ENCODE results near the gene GSTA3.
"Not testable (repeated sequence)": the region's sequence is repeated elsewhere in the genome, so short reads cannot be mapped to it uniquely, and the experiment has no call there.

GSTA3 gene

DNA sequence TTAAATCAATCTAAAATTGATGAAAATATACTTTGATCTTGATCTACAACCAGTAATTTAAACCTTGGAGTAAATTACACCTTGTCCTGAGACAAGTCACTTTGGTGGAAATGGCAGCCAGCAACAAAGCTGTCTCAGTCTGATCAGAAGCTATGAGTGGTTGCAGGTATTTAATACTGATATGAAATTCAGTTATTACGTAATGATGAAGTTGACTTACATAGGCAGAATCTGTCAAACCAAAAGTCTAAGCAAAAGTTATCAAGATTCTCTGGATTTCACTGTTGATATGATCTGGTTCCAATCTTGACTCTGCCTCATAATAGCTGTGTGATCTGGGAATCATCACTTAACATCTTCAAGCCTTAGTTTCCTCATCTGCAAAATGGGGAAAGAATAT is 41.3 kb downstream of the GSTA3 start:
- no peak overlapping the region for H3K4me3 ChIP-seq (ENCODE audit: low read depth, low read length)

GRCh38 chr6:52861151-52861550 is 48.3 kb downstream of the GSTA3 start:
- not testable (repeated sequence) for H3K4me3 ChIP-seq (ENCODE audit: low read depth, low read length)

GRCh38 chr6:52858416-52858815 is 51.1 kb downstream of the GSTA3 start:
- no peak overlapping the region for H3K4me3 ChIP-seq (ENCODE audit: low read depth, low read length)

- not testable (repeated sequence) for H3K4me3 ChIP-seq (ENCODE audit: low read depth, low read length)
Measured at GRCh38 chr6:52856137-52856536, 53.4 kb downstream of the GSTA3 start.

DNA sequence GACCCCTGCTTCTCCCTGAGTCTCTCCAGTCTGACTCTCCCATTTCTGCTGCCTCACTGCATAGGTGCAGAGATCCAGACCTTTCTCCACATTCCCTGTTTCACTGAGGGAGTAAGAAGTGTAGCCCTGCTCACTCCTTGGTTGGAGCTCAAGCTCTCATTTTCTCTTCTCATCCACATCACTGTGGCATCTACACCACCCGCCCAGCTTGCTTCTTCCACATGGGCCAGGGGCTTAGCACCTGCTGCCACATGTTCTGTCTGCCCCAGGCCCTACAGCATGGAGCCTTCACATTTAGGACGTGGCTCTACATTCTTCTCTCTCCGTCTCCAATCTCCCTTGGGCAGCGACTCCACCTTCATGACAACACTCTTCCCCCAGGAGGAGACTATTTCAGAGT is 60.4 kb downstream of the GSTA3 start:
- no peak overlapping the region for H3K4me3 ChIP-seq (ENCODE audit: low read depth, low read length)
